HG03280 (cell line): ENCODE data around the gene UBE2E1.
"Not testable (repeated sequence)": the region's sequence is repeated elsewhere in the genome, so short reads cannot be mapped to it uniquely, and the experiment has no call there.

Source experiments
- ATAC-seq: cut with Tn5 transposase; IDR thresholded peaks from one replicate; pipeline ENCODE4 v1.9.1; 2021; ENCODE audit warnings: mild to moderate bottlenecking, moderate library complexity; ENCODE audit not compliant: unreplicated experiment

Gene UBE2E1

DNA sequence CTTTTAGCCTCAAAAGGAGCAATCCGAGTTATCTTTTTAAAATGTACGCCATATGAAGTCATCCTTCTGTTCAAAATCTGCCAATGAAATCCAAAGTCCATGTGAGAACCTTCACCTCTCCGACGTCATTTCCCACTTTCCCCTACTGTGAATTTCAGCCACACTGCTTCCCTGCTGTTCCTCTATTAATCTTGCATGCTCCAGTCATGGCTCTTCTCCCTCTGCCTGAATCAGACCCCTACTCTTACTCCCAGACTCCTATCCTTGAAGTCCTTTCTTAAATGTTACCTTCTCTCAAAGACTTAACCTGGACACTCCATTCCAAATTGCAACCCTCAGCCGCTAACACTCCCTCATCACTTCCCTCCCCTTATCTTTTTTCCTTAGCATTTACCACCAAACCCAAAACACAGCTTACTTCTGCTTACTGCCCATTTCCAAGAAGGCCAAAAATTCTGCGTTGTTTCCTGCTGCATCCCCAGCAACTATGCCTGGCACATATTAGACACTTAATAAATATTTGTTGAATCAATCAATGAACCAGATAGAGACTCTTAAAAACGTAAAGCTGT lies 109.9 kb downstream of the UBE2E1 start:
- ATAC-seq: no peak

GRCh38 chr3:23916152-23916885 lies 110.6 kb downstream of the UBE2E1 start:
- peak; percentile 48 for ATAC-seq

- ATAC-seq: peak; percentile 94
Observed at GRCh38 chr3:23916886-23917678, 111.3 kb downstream of the UBE2E1 start, which contains the start of the genes NKIRAS1 and RPL15. TSS of gene NKIRAS1 (minus strand) at chr3:23916990. CDS start at chr3:23910904, 6,086 bp downstream. TSS of gene RPL15 (plus strand) at chr3:23917132. CDS start at chr3:23917860, 728 bp downstream.

DNA sequence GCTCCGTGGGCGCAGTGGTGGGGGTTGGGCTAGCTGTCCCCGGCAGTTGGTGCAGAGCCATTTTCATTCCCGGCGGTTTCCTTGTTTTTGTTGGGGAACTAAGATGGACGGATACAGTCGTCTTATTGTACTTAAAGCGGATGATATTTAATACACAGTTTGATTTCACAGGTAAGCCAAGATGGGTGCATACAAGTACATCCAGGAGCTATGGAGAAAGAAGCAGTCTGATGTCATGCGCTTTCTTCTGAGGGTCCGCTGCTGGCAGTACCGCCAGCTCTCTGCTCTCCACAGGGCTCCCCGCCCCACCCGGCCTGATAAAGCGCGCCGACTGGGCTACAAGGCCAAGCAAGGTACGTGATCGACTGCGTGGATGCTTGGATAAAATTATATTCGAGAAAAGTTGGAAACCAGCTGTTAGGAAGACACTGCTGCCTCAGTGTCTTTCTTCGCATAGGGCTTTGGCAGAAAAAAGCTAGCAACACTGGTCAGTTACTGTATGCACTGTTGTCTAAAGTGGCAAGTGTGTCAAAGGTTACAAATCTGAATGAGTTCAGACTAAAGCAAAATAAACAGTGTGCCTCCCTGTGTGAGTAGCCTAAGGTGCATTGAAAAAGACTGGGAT lies 112.0 kb downstream of the UBE2E1 start:
- ATAC-seq: not testable (repeated sequence)

DNA sequence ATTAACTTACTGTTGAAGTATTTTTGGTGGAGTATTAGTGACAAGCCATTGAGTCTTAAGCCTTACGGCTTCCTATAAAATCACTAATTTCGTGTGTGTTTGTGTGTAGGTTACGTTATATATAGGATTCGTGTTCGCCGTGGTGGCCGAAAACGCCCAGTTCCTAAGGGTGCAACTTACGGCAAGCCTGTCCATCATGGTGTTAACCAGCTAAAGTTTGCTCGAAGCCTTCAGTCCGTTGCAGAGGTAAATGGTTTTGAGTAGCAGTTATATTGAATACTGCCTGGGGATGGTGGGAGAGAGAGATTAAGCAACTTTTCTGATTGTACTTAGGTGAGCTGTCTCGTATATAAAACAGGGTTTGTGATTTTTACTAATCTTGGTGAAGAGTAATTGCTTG lies 112.6 kb downstream of the UBE2E1 start:
- ATAC-seq: not testable (repeated sequence)

GRCh38 chr3:23919628-23920027 lies 113.9 kb downstream of the UBE2E1 start:
- ATAC-seq: no peak

DNA sequence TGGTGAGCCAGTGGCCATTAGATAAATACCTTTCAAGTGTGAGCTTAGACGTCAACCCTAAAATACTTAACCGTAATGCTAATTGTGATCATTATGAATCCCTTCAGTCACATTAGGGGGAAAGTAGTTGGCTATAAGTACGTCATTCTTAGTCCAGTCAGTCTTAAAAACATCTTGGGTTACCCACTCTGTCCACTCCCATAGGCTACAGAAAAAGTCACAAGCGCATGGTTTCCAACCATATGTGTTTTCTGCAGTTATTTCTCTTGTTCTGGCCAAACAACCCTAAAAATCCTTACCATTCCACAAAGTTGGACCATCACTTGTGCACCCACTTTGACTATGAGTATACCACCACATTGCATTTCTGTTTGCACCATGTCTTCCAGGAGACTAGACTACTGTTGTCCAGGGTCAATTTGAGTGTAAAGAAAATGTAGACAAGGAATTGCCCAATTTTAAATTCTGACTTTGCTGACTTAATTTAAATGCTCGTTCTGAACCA lies 114.4 kb downstream of the UBE2E1 start:
- no peak for ATAC-seq

GRCh38 chr3:23921052-23921511 lies 115.3 kb downstream of the UBE2E1 start:
- no peak for ATAC-seq

DNA sequence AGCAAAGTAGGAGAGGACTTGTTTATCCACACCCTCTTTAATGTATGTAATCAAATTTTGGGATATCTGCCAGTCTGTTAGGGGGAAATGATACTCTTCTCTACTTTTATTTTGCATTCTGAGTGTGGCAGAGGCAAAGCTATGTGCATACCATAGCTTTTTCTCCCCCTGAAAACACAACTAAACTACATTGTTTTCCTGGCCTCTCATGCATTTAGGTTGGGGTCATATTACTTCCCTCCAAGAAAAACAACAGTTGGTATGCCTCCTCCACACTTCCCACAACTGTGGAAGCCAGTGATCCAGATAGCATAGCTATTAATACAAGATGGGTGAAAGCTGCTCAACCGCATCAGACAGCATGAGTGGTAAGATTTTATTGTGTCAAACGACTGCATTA lies 118.0 kb downstream of the UBE2E1 start:
- ATAC-seq: no peak

GRCh38 chr3:23926246-23926645 lies 120.5 kb downstream of the UBE2E1 start:
- ATAC-seq: no peak

- ATAC-seq: no peak
Observed at GRCh38 chr3:23926736-23927135, 121.0 kb downstream of the UBE2E1 start.

- ATAC-seq: no peak
Observed at GRCh38 chr3:23928524-23928923, 122.8 kb downstream of the UBE2E1 start.

DNA sequence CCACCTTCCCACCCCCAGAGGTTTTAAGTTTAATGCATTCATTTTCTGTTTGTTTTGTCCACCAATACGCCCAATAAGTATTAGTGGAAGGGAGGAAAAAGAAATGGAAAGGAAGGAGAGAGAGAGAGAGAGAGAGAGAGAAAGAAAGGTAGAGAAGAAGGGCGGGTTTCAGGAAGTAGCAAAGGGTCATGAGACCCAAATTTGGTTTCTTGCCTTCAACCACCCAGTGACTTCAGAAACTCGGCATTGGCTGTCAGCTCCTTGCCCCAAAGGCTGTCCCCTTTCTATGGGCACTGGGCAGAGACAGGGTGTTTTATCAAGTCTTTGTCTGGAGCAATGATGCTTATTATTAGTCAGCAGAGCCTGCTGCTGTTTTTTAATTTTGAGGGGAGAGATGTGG lies 125.8 kb downstream of the UBE2E1 start:
- ATAC-seq: no peak

GRCh38 chr3:23932571-23932970 lies 126.8 kb downstream of the UBE2E1 start:
- ATAC-seq: no peak

DNA sequence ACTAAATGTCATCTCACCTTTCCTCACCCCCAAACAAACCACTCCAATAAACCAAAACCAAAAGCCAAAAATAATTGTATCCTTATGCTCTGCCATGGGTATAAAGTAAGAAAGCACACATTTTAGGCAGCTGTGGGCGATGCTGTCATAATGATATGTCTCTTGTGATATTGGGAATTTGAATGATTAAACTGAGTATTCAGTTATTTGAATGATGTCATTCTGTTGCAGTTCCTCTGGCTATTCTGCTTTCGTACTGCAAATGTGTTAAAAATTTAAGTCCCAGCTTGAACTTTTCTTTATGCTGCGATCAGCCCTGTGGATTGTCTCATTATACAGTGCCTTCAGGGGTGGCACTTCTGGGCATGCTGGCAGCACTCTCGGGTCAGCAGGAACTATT lies 128.5 kb downstream of the UBE2E1 start:
- ATAC-seq: no peak

DNA sequence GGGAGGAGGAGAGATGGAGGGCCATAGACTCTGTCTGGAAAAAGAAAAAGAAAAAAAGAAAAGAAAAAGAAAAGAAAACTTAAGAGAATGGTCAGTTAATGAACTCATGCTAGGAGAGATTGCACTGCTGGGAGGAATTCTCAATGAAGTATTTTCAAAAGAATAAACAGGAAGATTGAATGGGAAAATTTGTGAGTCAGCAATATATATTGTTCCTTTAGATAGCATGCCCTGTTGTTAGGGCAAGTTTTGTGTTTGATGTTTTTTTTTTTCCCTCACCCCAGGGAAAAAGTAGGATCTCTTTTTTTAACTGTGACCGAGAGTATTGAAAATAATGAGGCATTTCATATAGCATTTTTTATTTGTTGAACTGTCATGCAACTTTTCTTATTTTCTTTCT lies 131.5 kb downstream of the UBE2E1 start:
- ATAC-seq: no peak

GRCh38 chr3:23938688-23939087 lies 132.9 kb downstream of the UBE2E1 start:
- ATAC-seq: no peak

- no peak for ATAC-seq
Observed at GRCh38 chr3:23940775-23941174, 135.0 kb downstream of the UBE2E1 start.
